ENCODE results near the gene ZNF213. TPM values are rescaled to one million over a fixed set of nuclear protein-coding genes. Genes with fewer than 3 reads are reported as not detected.

The ZNF213 gene
- total RNA-seq, 1 donor from 2014 or later, result 10.8 TPM

GRCh38 chr16:3121851-3122467, 12.9 kb upstream of the ZNF213 start:
- H3K4me3 Mint-ChIP-seq (ENCODE audit: unreplicated experiment), result no peak overlapping the region
- no peaks in the 10 kb centered on the region for H3K9me3 Mint-ChIP-seq (ENCODE audit: low read depth)
- no peak for TF ChIP-seq CTCF (IDR thresholded peaks at IDR 0.05)
- no peaks in the 10 kb centered on the region for H3K27me3 Mint-ChIP-seq (ENCODE audit: low read depth)
- no peak for DNase-seq (ENCODE audit: low spot score)
- H3K4me1 Mint-ChIP-seq (ENCODE audit: low read depth), result peaks cover 19% of the 10 kb centered on the region
- no peak overlapping the region for H3K27ac Mint-ChIP-seq (ENCODE audit: unreplicated experiment)
- peaks cover 8% of the 10 kb centered on the region for H3K36me3 Mint-ChIP-seq (ENCODE audit: low read depth)

GRCh38 chr16:3122926-3123570, 11.8 kb upstream of the ZNF213 start:
- Mint-ChIP-seq H3K27ac (ENCODE audit: unreplicated experiment) (peak overlapping the region; percentile 96), H3K36me3 (ENCODE audit: low read depth) (peaks cover 9% of the 10 kb centered on the region), H3K9me3 (ENCODE audit: low read depth) (no peaks in the 10 kb centered on the region), H3K27me3 (ENCODE audit: low read depth) (no peaks in the 10 kb centered on the region), H3K4me1 (ENCODE audit: low read depth) (peaks cover 19% of the 10 kb centered on the region), H3K4me3 (ENCODE audit: unreplicated experiment) (peak overlapping the region; percentile 94)
- no peak for DNase-seq (ENCODE audit: low spot score)
- TF ChIP-seq CTCF (IDR thresholded peaks at IDR 0.05), result no peak

- Mint-ChIP-seq H3K27ac (ENCODE audit: unreplicated experiment) (peak overlapping the region; percentile 96), H3K4me3 (ENCODE audit: unreplicated experiment) (peak overlapping the region; percentile 94)
These were observed 10.6 kb upstream of the ZNF213 start for GRCh38 chr16:3123986-3124886.

GRCh38 chr16:3127745-3128144, 7.1 kb upstream of the ZNF213 start:
- Mint-ChIP-seq H3K27me3 (ENCODE audit: low read depth) (no peaks in the 10 kb centered on the region), H3K4me1 (ENCODE audit: low read depth) (peaks cover 32% of the 10 kb centered on the region), H3K4me3 (ENCODE audit: unreplicated experiment) (no peak overlapping the region), H3K27ac (ENCODE audit: unreplicated experiment) (peak overlapping the region; percentile 66), H3K9me3 (ENCODE audit: low read depth) (no peaks in the 10 kb centered on the region), H3K36me3 (ENCODE audit: low read depth) (peaks cover 8% of the 10 kb centered on the region)
- no peak for TF ChIP-seq CTCF (IDR thresholded peaks at IDR 0.05)
- DNase-seq (ENCODE audit: low spot score), result no peak

More at GRCh38 chr16:3123986-3124886, 10.6 kb upstream of the ZNF213 start:
- peak; percentile 69 for TF ChIP-seq CTCF (IDR thresholded peaks at IDR 0.05)
- DNase-seq (ENCODE audit: low spot score), result peak; percentile 98
- Mint-ChIP-seq H3K9me3 (ENCODE audit: low read depth) (no peaks in the 10 kb centered on the region), H3K4me1 (ENCODE audit: low read depth) (peaks cover 22% of the 10 kb centered on the region), H3K36me3 (ENCODE audit: low read depth) (peaks cover 6% of the 10 kb centered on the region), H3K27me3 (ENCODE audit: low read depth) (no peaks in the 10 kb centered on the region)

All from chondrocyte (in vitro differentiated cells).